Lower leg skin (tissue), 3 donors: ENCODE measurements around the gene SPATA21.
"Not testable (repeated sequence)": the region's sequence is repeated elsewhere in the genome, so short reads cannot be mapped to it uniquely, and the experiment has no call there.

Experiments used
- CTCF ChIP-seq, 3 donors: fragments of 450-650 bp; IDR thresholded peaks; one replicate each; pipeline ENCODE4 v1.5.1; 2016; ENCODE audit warnings: antibody characterized with exemption in 3 of 3, mild to moderate bottlenecking in 3 of 3, moderate library complexity in 2 of 3
- POLR2A ChIP-seq, 2 donors: fragments of 450-650 bp; IDR thresholded peaks; one replicate each; pipeline ENCODE4 v1.6.1; 2016 to 2017; ENCODE audit warnings: antibody characterized with exemption in 2 of 2, mild to moderate bottlenecking in 1 of 2, moderate library complexity in 1 of 2

GRCh38 chr1:16475771-16476770 is 38.8 kb upstream of the SPATA21 start:
- TF ChIP-seq CTCF, POLR2A (IDR thresholded peaks at IDR 0.05): not testable (repeated sequence)
